ENCODE measurements around the gene MXRA5.

Gene MXRA5

DNA sequence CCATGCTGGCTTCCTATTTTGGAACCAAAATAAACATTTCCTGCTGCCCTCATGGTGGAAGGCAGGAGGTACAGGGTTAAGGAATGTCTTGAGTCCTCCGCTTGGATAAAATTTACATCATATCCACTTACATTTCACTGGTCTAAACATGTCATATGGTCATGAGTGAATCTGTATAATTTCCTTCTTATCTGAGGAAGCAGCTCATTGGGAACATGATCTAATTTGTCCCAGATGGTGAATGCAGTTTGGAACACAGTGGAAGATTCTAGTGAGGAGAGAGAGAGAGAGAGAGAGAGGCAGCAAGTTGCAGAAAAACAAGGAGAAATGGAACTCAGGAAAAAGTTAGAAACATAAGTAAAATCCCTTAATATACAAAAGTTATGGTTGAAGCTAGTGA, 46.8 kb downstream of the MXRA5 start:
- TF ChIP-seq EGR1 (IDR thresholded peaks at IDR 0.05): no peak
- no peak for TF ChIP-seq TEAD4 (IDR thresholded peaks at IDR 0.05)
- TF ChIP-seq EP300 (IDR thresholded peaks at IDR 0.05; ENCODE audit: borderline replicate concordance): no peak
- TF ChIP-seq, protein P1, sequence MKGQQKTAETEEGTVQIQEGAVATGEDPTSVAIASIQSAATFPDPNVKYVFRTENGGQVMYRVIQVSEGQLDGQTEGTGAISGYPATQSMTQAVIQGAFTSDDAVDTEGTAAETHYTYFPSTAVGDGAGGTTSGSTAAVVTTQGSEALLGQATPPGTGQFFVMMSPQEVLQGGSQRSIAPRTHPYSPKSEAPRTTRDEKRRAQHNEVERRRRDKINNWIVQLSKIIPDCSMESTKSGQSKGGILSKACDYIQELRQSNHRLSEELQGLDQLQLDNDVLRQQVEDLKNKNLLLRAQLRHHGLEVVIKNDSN (IDR thresholded peaks at IDR 0.05): no peak
- TF ChIP-seq ZBTB7A (IDR thresholded peaks at IDR 0.05; ENCODE audit: low read depth): no peak
- TF ChIP-seq YY1 (IDR thresholded peaks at IDR 0.05; ENCODE audit: low read depth): no peak

DNA sequence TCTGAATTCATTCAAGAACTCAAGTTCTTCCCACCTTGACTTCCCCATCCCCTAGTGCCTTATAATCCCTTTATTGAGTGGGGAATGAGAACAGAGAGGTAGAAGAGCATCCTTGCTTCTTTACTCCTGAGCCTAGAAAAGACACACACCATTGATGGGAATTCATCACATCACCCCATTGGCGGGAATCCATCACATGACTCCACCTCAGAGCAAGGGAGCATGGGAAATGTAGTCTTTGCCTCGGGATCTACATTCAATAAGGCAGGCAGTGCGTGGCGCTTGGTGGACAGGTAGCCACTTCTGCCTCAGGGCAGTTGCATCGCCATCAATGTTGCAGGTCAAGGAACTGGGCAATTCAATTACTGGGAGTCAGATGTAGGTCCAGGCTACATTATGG, 50.7 kb downstream of the MXRA5 start:
- TF ChIP-seq, protein P1 (IDR thresholded peaks at IDR 0.05): peak; percentile 92
- TF ChIP-seq EGR1 (IDR thresholded peaks at IDR 0.05) (no peak), TCF12 (IDR thresholded peaks at IDR 0.05; ENCODE audit: low read depth) (no peak), FOXM1 (IDR thresholded peaks at IDR 0.05; ENCODE audit: borderline replicate concordance, low read depth) (no peak), NFIC (IDR thresholded peaks at IDR 0.05) (no peak), ZBTB7A (IDR thresholded peaks at IDR 0.05; ENCODE audit: low read depth) (no peak)

DNA sequence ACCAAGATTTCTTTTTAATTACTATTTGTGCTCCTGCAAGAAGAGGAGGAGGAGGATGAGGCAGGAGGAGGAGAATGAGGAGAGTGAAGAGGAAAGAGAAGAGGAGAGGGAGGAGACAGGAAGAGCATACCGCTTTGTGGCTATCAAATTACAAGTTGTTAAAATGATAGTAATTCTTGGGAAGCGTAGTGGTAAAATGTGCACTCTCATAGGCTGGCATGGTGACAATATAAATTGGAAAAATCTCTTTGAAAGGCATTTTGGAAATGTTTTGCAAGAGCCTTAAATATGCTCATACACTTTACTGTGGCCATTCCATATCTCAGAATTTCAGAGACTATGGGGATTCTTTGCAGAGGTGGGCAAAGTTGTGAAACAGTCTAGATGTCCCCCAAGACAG, 53.2 kb downstream of the MXRA5 start:
- no peak for TF ChIP-seq ZBTB7A (IDR thresholded peaks at IDR 0.05; ENCODE audit: low read depth)
- TF ChIP-seq CEBPB (IDR thresholded peaks at IDR 0.05): no peak
- TF ChIP-seq, protein P2, sequence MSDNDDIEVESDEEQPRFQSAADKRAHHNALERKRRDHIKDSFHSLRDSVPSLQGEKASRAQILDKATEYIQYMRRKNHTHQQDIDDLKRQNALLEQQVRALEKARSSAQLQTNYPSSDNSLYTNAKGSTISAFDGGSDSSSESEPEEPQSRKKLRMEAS (IDR thresholded peaks at IDR 0.05): no peak

DNA sequence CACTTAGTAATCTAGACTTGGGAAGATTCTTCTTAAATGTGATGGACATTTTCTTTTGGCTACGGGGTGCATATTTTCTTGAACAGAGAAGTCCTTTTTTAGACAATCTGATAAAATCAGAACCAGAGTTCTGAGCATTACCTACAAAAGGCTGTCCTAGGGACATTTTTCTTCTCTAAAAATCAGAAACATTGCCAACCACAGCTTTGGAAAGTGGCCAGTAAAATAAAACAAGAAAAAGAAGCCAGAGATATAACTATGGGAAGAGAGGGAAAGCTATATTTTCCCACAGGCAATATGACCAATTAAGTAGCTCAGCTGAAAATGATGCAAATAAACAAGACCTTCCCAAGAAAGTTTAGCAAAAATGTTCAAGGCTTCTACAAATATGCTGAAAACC, 55.9 kb downstream of the MXRA5 start:
- TF ChIP-seq TCF12 (IDR thresholded peaks at IDR 0.05; ENCODE audit: low read depth) (no peak), NFIC (IDR thresholded peaks at IDR 0.05) (no peak), EP300 (IDR thresholded peaks at IDR 0.05; ENCODE audit: borderline replicate concordance) (no peak), CREB1 (IDR thresholded peaks at IDR 0.05; ENCODE audit: low read depth) (no peak), CEBPB (IDR thresholded peaks at IDR 0.05) (no peak), RAD21 (IDR thresholded peaks at IDR 0.05; ENCODE audit: low read depth) (no peak), TEAD4 (IDR thresholded peaks at IDR 0.05) (no peak), TAF1 (IDR thresholded peaks at IDR 0.05; ENCODE audit: low read depth) (no peak), FOXM1 (IDR thresholded peaks at IDR 0.05; ENCODE audit: borderline replicate concordance, low read depth) (no peak), ZBTB7A (IDR thresholded peaks at IDR 0.05; ENCODE audit: low read depth) (no peak), EGR1 (IDR thresholded peaks at IDR 0.05) (no peak), YY1 (IDR thresholded peaks at IDR 0.05; ENCODE audit: low read depth) (no peak)
- TF ChIP-seq, protein P1 (IDR thresholded peaks at IDR 0.05): no peak
- TF ChIP-seq, protein P2 (IDR thresholded peaks at IDR 0.05): no peak
- TF ChIP-seq, protein P3, sequence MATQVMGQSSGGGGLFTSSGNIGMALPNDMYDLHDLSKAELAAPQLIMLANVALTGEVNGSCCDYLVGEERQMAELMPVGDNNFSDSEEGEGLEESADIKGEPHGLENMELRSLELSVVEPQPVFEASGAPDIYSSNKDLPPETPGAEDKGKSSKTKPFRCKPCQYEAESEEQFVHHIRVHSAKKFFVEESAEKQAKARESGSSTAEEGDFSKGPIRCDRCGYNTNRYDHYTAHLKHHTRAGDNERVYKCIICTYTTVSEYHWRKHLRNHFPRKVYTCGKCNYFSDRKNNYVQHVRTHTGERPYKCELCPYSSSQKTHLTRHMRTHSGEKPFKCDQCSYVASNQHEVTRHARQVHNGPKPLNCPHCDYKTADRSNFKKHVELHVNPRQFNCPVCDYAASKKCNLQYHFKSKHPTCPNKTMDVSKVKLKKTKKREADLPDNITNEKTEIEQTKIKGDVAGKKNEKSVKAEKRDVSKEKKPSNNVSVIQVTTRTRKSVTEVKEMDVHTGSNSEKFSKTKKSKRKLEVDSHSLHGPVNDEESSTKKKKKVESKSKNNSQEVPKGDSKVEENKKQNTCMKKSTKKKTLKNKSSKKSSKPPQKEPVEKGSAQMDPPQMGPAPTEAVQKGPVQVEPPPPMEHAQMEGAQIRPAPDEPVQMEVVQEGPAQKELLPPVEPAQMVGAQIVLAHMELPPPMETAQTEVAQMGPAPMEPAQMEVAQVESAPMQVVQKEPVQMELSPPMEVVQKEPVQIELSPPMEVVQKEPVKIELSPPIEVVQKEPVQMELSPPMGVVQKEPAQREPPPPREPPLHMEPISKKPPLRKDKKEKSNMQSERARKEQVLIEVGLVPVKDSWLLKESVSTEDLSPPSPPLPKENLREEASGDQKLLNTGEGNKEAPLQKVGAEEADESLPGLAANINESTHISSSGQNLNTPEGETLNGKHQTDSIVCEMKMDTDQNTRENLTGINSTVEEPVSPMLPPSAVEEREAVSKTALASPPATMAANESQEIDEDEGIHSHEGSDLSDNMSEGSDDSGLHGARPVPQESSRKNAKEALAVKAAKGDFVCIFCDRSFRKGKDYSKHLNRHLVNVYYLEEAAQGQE (IDR thresholded peaks at IDR 0.05; ENCODE audit: low read depth): no peak

DNA sequence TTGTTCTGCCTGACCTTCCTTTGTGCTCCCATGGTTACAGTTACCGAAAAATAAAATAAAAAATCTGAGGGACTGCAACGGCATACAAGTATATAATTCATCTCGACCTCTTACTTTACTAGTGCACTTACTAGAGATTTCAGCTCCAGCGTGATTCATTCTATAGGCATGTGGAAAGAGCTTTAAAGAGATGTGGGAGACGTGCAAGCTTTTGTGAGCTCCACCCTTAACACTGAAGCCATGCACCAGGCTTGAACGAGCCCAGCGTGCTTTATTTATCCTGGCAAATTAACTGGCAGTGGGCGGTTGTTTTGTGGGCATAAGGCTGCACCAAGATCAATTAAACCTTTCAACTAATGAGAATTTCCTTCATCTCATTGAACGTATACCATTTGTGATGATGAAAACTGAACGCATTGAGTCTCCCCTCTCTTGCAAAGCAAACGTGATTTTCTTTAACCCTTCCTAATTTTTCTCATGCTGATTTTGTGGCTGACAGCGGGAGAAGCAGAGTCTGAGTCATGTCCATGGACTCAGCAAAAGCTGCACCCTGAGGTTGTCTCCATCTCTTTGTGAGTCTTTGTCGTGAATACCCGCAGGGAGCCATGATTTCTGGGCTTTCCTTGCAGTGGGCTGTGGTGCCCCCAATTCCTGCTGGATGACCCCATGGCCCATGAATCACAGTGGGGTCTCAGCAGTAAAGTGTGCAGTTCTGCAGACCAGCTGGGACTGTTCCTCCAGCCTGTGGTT, 60.1 kb downstream of the MXRA5 start:
- peak; percentile 48; the same call in 1 of the 2 replicates for TF ChIP-seq NFIC (IDR thresholded peaks at IDR 0.05)
- TF ChIP-seq, protein P2 (IDR thresholded peaks at IDR 0.05): no peak

DNA sequence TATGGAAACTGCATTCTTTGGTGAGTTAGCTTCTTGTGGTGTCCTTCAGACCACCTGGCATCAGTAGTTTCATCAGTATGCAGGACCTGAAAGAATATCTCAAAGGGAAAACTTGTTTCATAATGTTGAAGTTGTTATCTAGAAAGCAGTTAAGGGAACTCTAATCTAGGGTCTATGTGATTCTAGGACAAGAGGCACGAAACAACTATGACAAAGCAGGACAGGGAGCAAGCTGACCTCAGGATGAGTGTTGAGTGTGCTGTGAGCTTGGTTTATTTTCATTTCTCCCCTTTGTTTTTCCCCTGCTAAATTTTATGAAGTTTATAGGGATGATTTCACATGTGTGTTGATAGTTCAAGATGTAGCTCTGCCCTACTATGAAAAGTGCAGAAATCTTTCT, 65.7 kb downstream of the MXRA5 start:
- TF ChIP-seq, protein P1 (IDR thresholded peaks at IDR 0.05): no peak
- TF ChIP-seq EP300 (IDR thresholded peaks at IDR 0.05; ENCODE audit: borderline replicate concordance): no peak
- TF ChIP-seq EGR1 (IDR thresholded peaks at IDR 0.05): no peak
- TF ChIP-seq TCF12 (IDR thresholded peaks at IDR 0.05; ENCODE audit: low read depth): no peak
- TF ChIP-seq, protein P2 (IDR thresholded peaks at IDR 0.05): no peak

DNA sequence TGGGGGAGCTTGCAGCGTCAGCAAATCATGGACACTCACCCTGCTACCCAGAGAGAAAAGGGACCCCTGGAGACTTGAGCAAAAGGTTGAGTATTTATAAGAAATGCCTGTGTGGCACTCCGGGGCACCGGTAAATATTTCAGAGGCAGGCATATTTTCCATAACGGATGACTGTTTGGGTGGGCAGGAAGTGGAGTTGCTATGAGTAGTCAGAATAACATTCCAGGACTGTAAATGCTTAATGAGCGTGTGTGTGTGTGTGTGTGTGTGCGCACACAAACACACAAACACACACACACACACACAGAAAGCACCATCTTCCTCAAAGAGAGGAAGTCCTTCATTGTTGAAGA, 74.6 kb downstream of the MXRA5 start:
- TF ChIP-seq, protein P3 (IDR thresholded peaks at IDR 0.05; ENCODE audit: low read depth): no peak
